Mononuclear cell (primary cell): ENCODE data around the gene USP13. TPM values are rescaled to one million over a fixed set of nuclear protein-coding genes. Genes with fewer than 3 reads are reported as not detected.

Source experiments
- H3K27me3 ChIP-seq: 2 replicates; pipeline ENCODE4 v1.6.0; 2011; ENCODE audit warnings: low read length, control low read depth; ENCODE audit not compliant: insufficient read depth
- H3K4me1 ChIP-seq: 2 replicates; pipeline ENCODE4 v1.5.1; 2011; ENCODE audit warnings: mild to moderate bottlenecking, low read length, control low read depth; ENCODE audit not compliant: insufficient read depth
- H3K4me3 ChIP-seq: 2 replicates; pipeline ENCODE4 v1.5.1; 2011; ENCODE audit warnings: mild to moderate bottlenecking, low read length, moderate library complexity
- H3K9me3 ChIP-seq: 2 replicates; pipeline ENCODE4 v1.5.1; 2011; ENCODE audit warnings: low read depth, mild to moderate bottlenecking, control low read depth, low read length
- total RNA-seq: library from RNA; depleted of rRNA; stranded (reverse); fragments of >200 nt; gene quantifications from one replicate; pipeline ENCODE4 v1.2.3, GENCODE V29; 2012

USP13 gene
- total RNA-seq, 1 donor = 2.9 TPM

DNA sequence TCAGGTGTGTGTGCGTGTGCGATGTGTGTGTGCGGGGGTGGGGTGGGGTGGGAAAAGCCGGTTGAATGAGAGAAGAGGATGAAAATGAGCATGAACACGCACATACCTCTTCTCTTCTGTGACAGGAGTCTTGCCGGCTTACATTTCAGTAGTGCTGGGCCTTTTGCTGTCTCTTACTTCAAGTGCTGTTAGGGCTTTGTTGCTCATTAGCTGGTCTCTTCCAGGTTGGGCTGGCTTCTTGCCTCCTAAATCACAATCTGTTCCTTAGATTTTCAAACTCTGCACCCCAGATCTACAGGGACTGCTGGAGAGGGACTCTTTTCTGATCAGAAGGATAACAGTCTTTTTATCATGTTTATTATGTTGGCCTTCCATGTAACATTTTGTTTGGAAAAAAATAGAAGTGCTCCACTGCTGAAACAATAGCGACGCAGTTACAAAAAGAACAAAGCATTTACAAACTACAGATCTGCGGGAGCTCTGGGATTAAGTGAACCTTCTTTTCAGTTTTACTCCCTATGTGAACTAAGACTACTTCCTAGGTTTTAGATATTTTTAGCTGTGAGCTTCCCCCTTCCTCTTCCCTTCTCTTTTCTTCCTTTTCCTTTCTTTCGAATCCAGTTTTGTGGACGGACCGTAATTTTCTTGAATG lies 48.5 kb downstream of the USP13 start:
- no peaks in the 10 kb centered on the region for H3K27me3 ChIP-seq
- H3K9me3 ChIP-seq = no peaks in the 10 kb centered on the region
- H3K4me1 ChIP-seq = peaks cover 17% of the 10 kb centered on the region
- no peak overlapping the region for H3K4me3 ChIP-seq

GRCh38 chr3:179702271-179702947 lies 49.6 kb downstream of the USP13 start:
- Histone ChIP-seq H3K9me3 (no peaks in the 10 kb centered on the region), H3K4me3 (no peak overlapping the region), H3K27me3 (no peaks in the 10 kb centered on the region), H3K4me1 (peaks cover 8% of the 10 kb centered on the region)

GRCh38 chr3:179703816-179704215 lies 51.0 kb downstream of the USP13 start:
- H3K9me3 ChIP-seq = no peaks in the 10 kb centered on the region
- H3K4me3 ChIP-seq = no peak overlapping the region
- H3K4me1 ChIP-seq = no peaks in the 10 kb centered on the region
- H3K27me3 ChIP-seq = no peaks in the 10 kb centered on the region

DNA sequence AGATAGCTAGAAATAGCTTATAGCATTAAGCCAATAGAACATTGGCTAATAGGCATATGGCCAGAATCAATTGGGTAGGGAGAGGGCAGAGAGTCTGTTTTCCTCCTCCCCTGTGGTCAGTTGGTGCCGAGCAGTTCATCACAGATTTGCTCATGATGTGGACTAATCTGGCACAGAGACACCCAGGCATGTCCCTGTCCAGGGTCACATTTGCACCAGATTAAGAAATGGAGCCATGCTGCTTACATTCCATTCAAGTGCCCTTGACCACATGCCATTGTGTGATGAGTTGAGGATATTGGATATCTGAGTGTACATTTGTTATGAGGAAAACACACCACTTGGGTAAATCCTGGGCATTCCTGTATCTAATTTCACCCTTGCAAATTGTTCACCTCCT lies 53.4 kb downstream of the USP13 start:
- Histone ChIP-seq H3K9me3 (no peaks in the 10 kb centered on the region), H3K4me3 (no peak overlapping the region), H3K27me3 (no peaks in the 10 kb centered on the region), H3K4me1 (no peaks in the 10 kb centered on the region)

GRCh38 chr3:179710079-179710478 lies 57.2 kb downstream of the USP13 start:
- Histone ChIP-seq H3K9me3 (no peaks in the 10 kb centered on the region), H3K4me3 (no peak overlapping the region), H3K27me3 (no peaks in the 10 kb centered on the region), H3K4me1 (no peaks in the 10 kb centered on the region)

- Histone ChIP-seq H3K4me1 (no peaks in the 10 kb centered on the region), H3K9me3 (no peaks in the 10 kb centered on the region), H3K4me3 (no peak overlapping the region)
Observed at GRCh38 chr3:179713643-179714090, 60.8 kb downstream of the USP13 start.

DNA sequence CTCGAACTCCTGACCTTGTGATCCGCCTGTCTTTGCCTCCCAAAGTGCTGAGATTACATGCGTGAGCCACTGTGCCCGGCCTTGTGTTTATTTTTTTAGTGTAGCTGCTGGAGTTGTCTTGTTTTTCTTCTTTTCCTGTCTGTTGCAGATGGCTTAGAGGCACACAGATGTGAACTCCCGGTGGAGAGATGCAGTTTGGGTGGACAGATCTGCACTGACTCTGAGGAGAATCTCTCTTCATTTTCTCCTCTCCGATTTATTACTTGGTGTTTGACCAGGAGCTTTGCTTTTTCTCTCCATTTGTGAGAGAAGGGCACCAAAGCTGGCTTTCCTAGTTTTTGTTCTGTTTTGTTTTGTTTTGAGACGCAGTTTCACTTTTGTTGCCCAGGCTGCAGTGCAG lies 62.7 kb downstream of the USP13 start:
- Histone ChIP-seq H3K4me3 (no peak overlapping the region), H3K9me3 (no peaks in the 10 kb centered on the region), H3K27me3 (no peaks in the 10 kb centered on the region), H3K4me1 (no peaks in the 10 kb centered on the region)

More at GRCh38 chr3:179713643-179714090, 60.8 kb downstream of the USP13 start:
- no peaks in the 10 kb centered on the region for H3K27me3 ChIP-seq

DNA sequence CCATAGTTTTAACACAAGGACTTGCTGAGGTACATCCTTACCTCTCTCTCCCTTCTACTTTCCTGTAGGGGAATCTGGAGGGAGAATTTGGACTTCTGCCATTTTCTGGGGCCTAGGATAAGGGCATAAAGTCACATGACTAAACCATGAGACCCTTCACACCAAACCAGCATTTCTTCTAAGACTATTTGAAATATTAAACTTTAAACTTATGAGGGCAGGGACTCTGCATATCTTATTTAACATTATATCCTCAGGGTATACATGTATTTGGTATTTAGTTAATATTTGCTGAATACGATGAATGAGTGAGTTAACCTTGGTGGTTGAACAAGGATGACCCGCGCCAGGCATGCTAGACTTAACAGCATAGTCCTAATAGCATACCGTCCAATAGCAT lies 63.4 kb downstream of the USP13 start:
- no peaks in the 10 kb centered on the region for H3K27me3 ChIP-seq
- H3K4me1 ChIP-seq = no peaks in the 10 kb centered on the region
- no peak overlapping the region for H3K4me3 ChIP-seq
- H3K9me3 ChIP-seq = no peaks in the 10 kb centered on the region

- no peaks in the 10 kb centered on the region for H3K4me1 ChIP-seq
- H3K27me3 ChIP-seq = no peaks in the 10 kb centered on the region
- no peak overlapping the region for H3K4me3 ChIP-seq
- H3K9me3 ChIP-seq = no peaks in the 10 kb centered on the region
Observed at GRCh38 chr3:179716811-179717210, 64.0 kb downstream of the USP13 start.

GRCh38 chr3:179717219-179717618 lies 64.4 kb downstream of the USP13 start:
- H3K4me1 ChIP-seq = no peaks in the 10 kb centered on the region
- no peaks in the 10 kb centered on the region for H3K27me3 ChIP-seq
- H3K9me3 ChIP-seq = no peaks in the 10 kb centered on the region
- H3K4me3 ChIP-seq = no peak overlapping the region

DNA sequence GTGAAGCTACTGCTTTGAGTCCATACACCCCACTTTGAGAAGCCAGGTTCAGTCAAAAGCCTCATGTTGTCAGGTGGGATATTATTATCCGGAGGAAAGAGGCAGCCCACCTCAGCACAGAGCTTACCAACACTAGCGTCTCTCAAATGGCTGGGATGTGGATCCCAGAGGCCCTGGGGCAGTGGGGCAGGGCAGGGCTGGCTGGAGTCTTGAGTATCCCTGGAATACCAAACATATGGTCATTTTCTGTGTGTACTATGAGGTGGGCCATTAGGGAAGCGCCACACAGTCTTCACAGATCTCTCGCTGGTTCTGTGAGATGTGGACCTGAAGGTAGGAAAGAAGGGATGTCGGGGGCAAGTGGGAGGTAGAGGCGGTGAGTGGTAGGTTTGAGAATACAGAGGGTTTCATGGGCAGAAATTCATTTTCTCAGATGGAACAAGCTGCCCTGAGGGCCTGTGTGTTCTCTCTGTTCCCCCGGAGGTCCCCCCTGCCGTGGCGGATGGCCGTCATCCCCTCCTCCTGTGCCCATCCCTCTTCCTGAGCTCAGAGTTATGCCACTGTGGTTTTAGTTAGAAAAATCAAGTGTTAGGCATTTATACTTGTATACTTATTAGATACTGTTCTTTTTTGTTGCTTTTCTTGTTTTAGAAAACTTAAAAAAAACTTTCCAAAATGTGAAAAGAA lies 66.4 kb downstream of the USP13 start:
- Histone ChIP-seq H3K9me3 (no peaks in the 10 kb centered on the region), H3K4me1 (no peaks in the 10 kb centered on the region), H3K4me3 (no peak overlapping the region), H3K27me3 (no peaks in the 10 kb centered on the region)

DNA sequence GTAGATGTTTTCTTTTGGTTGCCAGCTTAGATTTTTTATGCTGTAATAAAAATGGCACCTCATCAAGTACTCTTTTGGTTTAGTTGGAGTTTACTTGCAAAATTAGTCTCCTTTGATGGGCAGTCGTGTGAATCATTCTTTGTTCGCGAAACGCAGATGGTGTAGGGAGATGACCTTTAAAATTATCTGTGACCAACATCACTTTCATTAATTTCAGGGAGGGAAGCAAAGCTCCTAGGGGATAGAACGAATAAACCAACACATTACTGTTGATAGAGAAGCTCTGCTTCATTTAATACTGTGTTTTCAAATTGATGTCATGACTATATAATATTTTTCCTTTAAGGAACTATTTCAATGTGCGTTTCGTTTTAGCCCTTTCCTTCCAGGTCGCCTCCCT lies 67.4 kb downstream of the USP13 start:
- H3K4me3 ChIP-seq = no peak overlapping the region
- H3K9me3 ChIP-seq = no peaks in the 10 kb centered on the region
- H3K4me1 ChIP-seq = no peaks in the 10 kb centered on the region
- no peaks in the 10 kb centered on the region for H3K27me3 ChIP-seq

DNA sequence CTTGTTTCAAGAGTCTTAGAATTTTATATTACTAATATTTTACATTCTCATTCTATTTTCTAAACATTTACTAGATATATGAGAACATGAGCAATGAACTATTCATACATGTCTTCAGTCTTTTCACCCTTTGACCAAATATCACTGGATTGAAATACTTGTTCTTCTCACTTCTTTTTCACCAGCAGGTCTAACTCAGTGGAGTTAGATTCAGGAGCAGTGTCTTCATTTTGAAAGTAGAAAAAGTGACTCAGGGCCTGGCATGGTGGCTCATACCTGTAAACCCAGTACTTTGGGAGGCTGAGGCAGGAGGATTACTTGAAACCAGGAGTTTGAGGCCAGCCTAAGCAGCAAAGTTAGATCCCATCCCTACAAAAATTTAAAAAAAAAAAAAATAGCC lies 70.8 kb downstream of the USP13 start:
- Histone ChIP-seq H3K4me3 (no peak overlapping the region), H3K27me3 (no peaks in the 10 kb centered on the region), H3K4me1 (no peaks in the 10 kb centered on the region), H3K9me3 (no peaks in the 10 kb centered on the region)

- Histone ChIP-seq H3K4me1 (no peaks in the 10 kb centered on the region), H3K27me3 (no peaks in the 10 kb centered on the region), H3K9me3 (no peaks in the 10 kb centered on the region), H3K4me3 (no peak overlapping the region)
Observed at GRCh38 chr3:179726075-179726699, 73.3 kb downstream of the USP13 start.

DNA sequence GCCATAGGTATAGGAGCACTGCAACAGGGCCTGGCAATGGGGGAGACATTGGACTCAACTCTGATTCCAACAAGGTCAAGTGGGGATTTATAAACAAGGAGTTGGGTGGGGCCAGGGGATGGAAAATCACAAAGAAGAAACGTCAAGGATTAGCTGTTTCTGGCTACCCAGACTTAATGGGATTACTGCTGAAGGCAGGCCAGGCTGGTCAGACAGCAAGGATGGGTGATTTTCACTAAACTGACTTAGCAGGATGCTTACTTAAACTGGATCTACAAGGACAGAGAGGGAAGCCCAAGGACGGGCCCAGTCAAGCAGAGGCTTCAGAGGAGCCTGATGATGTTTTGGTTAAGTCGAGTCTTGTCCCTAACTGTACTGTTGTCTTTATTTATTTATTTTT lies 76.2 kb downstream of the USP13 start:
- Histone ChIP-seq H3K4me3 (no peak overlapping the region), H3K27me3 (no peaks in the 10 kb centered on the region), H3K9me3 (no peaks in the 10 kb centered on the region), H3K4me1 (no peaks in the 10 kb centered on the region)
